Colon (tissue), 2 donors: ENCODE measurements around the gene TGM1.
"Not testable (repeated sequence)": the region's sequence is repeated elsewhere in the genome, so short reads cannot be mapped to it uniquely, and the experiment has no call there.

Experiments
- FAIRE-seq: peaks from 2 replicates; lab custom pipeline; 2012; peaks lifted over from hg19 to GRCh38; lab: Jason Lieb, UNC
- donor health status: control.
- donor health status: control.

The TGM1 gene

DNA sequence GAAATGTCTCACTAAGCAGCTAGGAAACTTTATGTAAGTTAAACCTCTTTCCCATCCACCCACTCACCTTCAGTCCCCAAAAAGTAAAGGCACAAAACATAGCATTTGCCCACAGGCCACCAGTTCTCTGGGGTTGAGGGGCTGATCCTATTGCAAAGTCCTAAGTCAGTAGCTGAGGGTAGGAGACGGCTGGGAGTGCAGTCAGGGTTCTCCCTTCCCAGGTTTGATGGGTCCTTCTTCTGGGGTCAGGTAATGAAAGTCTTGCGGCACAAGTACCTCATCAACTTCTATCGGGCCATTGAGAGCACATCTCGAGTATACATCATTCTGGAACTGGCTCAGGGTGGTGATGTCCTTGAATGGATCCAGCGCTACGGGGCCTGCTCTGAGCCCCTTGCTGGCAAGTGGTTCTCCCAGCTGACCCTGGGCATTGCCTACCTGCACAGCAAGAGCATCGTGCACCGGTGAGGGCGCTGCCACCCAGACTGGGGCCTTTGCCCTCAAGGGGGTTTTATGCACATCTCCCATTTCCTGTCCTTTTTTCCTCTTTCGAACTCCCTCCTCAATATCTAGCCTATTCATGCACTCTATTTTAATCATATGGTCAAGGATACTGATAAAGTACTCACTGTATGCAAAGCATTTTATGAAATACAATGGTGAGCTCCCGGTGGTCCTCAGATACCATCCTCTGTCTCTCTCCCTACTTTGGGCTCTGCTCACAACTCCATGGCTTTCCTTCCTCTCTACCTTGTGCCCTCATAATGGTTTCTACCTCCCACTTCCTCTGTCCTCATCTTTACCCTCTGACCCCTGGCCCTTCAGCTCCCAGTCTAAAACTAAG is 56.5 kb downstream of the TGM1 start:
- no peak for FAIRE-seq

DNA sequence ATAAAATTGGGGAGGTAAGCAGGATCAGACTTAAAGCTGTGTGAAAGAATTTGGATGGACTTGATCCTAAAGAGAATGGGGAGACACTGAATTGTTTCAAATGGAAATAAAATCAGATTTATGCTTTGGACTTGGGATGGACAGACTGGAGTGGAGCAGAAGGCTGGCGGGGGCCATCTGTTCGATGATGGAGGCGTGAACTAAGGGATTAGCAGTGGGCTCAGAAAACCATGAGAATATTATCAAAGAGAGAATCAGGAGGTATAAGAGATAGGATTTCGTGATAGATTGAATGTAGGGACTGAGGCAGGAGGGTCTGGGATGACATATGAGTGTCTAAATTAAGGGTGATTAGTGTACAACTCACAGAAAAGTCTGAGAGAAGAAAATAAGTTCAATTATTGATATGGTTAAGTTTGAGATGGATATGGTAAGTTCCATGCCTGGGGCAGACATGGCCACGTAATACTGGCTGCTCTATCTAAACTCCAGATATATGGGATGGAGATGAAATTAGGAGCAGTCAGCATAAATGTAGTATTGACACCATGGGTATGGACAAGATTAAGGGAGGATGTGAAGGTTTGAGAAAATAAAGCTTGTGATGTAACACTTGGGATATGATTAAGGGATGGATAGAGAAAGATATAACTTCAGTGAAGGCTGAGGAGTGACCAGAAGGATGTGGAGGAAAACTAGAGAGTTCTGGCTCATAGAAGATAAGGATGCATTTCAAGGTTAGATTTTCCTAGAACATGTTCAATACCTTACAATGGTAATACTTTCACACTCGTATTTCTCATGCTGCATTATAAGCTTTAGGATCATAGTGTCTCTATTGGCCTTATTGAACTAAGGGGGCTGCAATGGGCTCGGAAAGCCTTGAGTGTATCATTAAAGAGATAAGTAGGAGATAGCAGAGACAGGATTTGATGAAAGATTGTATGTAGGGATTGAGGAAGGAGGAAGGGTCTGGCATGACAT is 58.5 kb downstream of the TGM1 start:
- FAIRE-seq: no peak

DNA sequence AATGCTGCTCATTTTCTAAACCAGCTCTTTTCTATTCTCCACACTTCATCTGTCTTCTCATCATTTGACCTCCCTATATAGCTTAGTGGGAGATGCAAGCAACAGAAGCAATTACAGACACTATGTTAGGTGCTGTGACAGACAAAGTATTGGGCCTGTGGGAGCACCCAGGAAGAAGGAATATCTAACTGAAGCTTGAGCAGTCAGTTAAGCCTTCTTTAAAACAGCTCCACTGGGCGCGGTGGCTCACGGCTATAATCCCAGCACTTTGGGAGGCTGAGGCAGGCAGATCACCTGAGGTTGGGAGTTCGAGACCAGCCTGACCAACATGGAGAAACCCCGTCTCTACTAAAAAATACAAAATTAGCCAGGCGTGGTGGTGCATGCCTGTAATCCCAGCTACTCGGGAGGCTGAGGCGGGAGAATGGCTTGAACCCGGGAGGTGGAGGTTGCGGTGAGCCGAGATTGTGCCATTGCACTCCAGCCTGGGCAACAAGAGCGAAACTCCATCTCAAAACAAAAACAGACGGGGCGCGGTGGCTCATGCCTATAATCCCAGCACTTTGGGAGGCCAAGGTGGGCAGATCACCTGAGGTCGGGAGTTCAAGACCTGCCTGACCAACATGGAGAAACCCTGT is 59.6 kb downstream of the TGM1 start:
- FAIRE-seq: not testable (repeated sequence)

DNA sequence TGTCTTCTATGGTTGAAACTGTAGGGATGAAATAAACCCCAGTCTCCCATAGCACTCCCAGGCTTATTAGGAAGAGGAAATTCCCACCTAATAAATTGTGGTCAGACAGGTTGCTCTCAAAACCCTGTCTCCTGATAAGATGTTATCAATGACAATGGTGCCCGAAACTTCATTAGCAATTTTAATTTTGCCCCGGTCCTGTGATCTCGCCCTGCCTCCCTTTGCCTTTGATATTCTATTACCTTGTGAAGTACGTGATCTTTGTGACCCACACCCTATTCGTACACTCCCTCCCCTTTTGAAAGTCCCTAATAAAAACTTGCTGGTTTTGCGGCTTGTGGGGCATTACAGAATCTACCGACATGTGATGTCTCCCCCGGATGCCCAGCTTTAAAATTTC is 60.4 kb downstream of the TGM1 start:
- not testable (repeated sequence) for FAIRE-seq
